HepG2 (cell line): ENCODE results near the gene ATN1. TPM values are rescaled to one million over a fixed set of nuclear protein-coding genes. Genes with fewer than 3 reads are reported as not detected.

Source experiments
- E2F5 ChIP-seq: sonication (generic); formaldehyde crosslinking; conservative IDR thresholded peaks from 2 replicates; pipeline ENCODE4 v1.4.0; 2020; ENCODE audit warnings: missing genetic modification reagents
- EP300 ChIP-seq, 3 experiments: sonication (generic) in 1 of 3; formaldehyde crosslinking in 1 of 3; IDR thresholded peaks; 2 replicates each; pipeline versions ENCODE4 v1.5.1 to v1.6.1; 2011 to 2020; ENCODE audit warnings: low read depth in 2 of 3, low read length in 2 of 3, borderline replicate concordance in 1 of 3, improper control_type of control experiment in 1 of 3, mild to moderate bottlenecking in 1 of 3, missing genetic modification reagents in 1 of 3, moderate library complexity in 1 of 3
- GABPB1 ChIP-seq: IDR thresholded peaks from 2 replicates; pipeline ENCODE4 v1.6.1; 2016; ENCODE audit warnings: mild to moderate bottlenecking, missing genetic modification reagents, moderate library complexity, missing compliant biosample characterization
- HDAC2 ChIP-seq: sonication (generic); formaldehyde crosslinking; IDR thresholded peaks from 2 replicates; pipeline ENCODE4 v1.4.0; 2020; ENCODE audit warnings: missing genetic modification reagents
- HMG20B ChIP-seq: conservative IDR thresholded peaks from 2 replicates; pipeline ENCODE4 v1.6.1; 2016; ENCODE audit warnings: missing genetic modification reagents, missing compliant biosample characterization
- HNRNPK ChIP-seq: fragments of 200-400 bp; formaldehyde crosslinking; IDR thresholded peaks from 2 replicates; pipeline ENCODE4 v1.6.1; 2018; ENCODE audit warnings: low read length, low read depth, moderate library complexity, mild to moderate bottlenecking; ENCODE audit not compliant: poor library complexity, severe bottlenecking
- HOXA3 ChIP-seq: sonication (generic); formaldehyde crosslinking; IDR thresholded peaks from 2 replicates; pipeline ENCODE4 v1.5.0; 2020; ENCODE audit warnings: missing genetic modification reagents
- IRF1 ChIP-seq: sonication (generic); formaldehyde crosslinking; IDR thresholded peaks from 2 replicates; pipeline ENCODE4 v1.4.0; 2020; ENCODE audit warnings: low read depth, mild to moderate bottlenecking, missing genetic modification reagents
- KDM1A ChIP-seq: IDR thresholded peaks from 2 replicates; pipeline ENCODE4 v1.6.1; 2016; ENCODE audit warnings: missing compliant biosample characterization
- KDM6A ChIP-seq: IDR thresholded peaks from 2 replicates; pipeline ENCODE4 v1.6.1; 2016; ENCODE audit warnings: low read depth
- MAX ChIP-seq: IDR thresholded peaks from 2 replicates; pipeline ENCODE4 v1.6.1; 2012; ENCODE audit warnings: inconsistent platforms
- NFIB ChIP-seq: sonication (generic); formaldehyde crosslinking; IDR thresholded peaks from 2 replicates; pipeline ENCODE4 v1.9.0; 2021; ENCODE audit warnings: missing genetic modification reagents, mild to moderate bottlenecking, borderline replicate concordance
- PAF1 ChIP-seq: IDR thresholded peaks from 2 replicates; pipeline ENCODE4 v1.6.1; 2016; ENCODE audit warnings: missing genetic modification reagents, missing compliant biosample characterization
- PITX1 ChIP-seq: sonication (generic); formaldehyde crosslinking; IDR thresholded peaks from 2 replicates; pipeline ENCODE4 v1.5.1; 2020; ENCODE audit warnings: mild to moderate bottlenecking, missing genetic modification reagents
- RFX3 ChIP-seq: IDR thresholded peaks from 2 replicates; pipeline ENCODE4 v1.6.1; 2016; ENCODE audit warnings: missing biosample characterization, missing genetic modification reagents
- RORA ChIP-seq: sonication (generic); formaldehyde crosslinking; IDR thresholded peaks from 2 replicates; pipeline ENCODE4 v1.5.0; 2020; ENCODE audit warnings: mild to moderate bottlenecking, missing genetic modification reagents, moderate library complexity
- SAFB2 ChIP-seq: sonication (generic); formaldehyde crosslinking; IDR thresholded peaks from 2 replicates; pipeline ENCODE4 v1.5.1; 2020; ENCODE audit warnings: missing genetic modification reagents, low read depth, mild to moderate bottlenecking, borderline replicate concordance
- TFDP2 ChIP-seq: sonication (generic); formaldehyde crosslinking; IDR thresholded peaks from 2 replicates; pipeline ENCODE4 v1.4.0; 2020; ENCODE audit warnings: missing genetic modification reagents
- THYN1 ChIP-seq: sonication (generic); formaldehyde crosslinking; IDR thresholded peaks from 2 replicates; pipeline ENCODE4 v1.8.1; 2023; ENCODE audit warnings: low read depth, mild to moderate bottlenecking, moderate library complexity, missing genetic modification reagents, borderline replicate concordance
- ZGPAT ChIP-seq: IDR thresholded peaks from 2 replicates; pipeline ENCODE4 v1.6.1; 2016; ENCODE audit warnings: mild to moderate bottlenecking
- ZIK1 ChIP-seq: sonication (generic); formaldehyde crosslinking; IDR thresholded peaks from 2 replicates; pipeline ENCODE4 v1.5.0; 2020; ENCODE audit warnings: mild to moderate bottlenecking, low read depth, missing genetic modification reagents, borderline replicate concordance
- ZNF10 ChIP-seq: sonication (generic); formaldehyde crosslinking; IDR thresholded peaks from 2 replicates; pipeline ENCODE4 v1.4.0; 2020; ENCODE audit warnings: mild to moderate bottlenecking, low read depth, missing genetic modification reagents, borderline replicate concordance
- ZNF530 ChIP-seq: sonication (generic); formaldehyde crosslinking; IDR thresholded peaks from 2 replicates; pipeline ENCODE4 v1.5.0; 2020; ENCODE audit warnings: low read depth, mild to moderate bottlenecking, missing genetic modification reagents
- ZNF563 ChIP-seq: sonication (generic); formaldehyde crosslinking; IDR thresholded peaks from 2 replicates; pipeline ENCODE4 v1.8.0; 2022; ENCODE audit warnings: mild to moderate bottlenecking, moderate library complexity, missing genetic modification reagents
- ZNF589 ChIP-seq: sonication (generic); formaldehyde crosslinking; conservative IDR thresholded peaks from 2 replicates; pipeline ENCODE4 v1.8.0; 2022; ENCODE audit warnings: mild to moderate bottlenecking, moderate library complexity, missing genetic modification reagents
- ZNF776 ChIP-seq: sonication (generic); formaldehyde crosslinking; IDR thresholded peaks from 2 replicates; pipeline ENCODE4 v1.4.0; 2020; ENCODE audit warnings: mild to moderate bottlenecking, missing genetic modification reagents
- polyA plus RNA-seq, 8 experiments: library from polyadenylated mRNA; depleted of rRNA in 3 of 8; stranded (reverse) in 7 of 8; unstranded in 1 of 8; fragments of >200 nt; fragmentation: Illumina TruSeq in 4 of 8; extraction: Trizol in 4 of 8; gene quantifications; 2 replicates each; pipeline versions ENCODE4 v1.2.1 to v1.2.3, GENCODE V29; 2011 to 2016; ENCODE audit warnings: low read depth in 4 of 8, missing spikeins in 1 of 8, mixed read lengths in 1 of 8; ENCODE audit not compliant: insufficient read depth in 1 of 8
- total RNA-seq, 5 experiments: library from RNA; depleted of rRNA; stranded (reverse); fragments of >200 nt; fragmentation: Illumina TruSeq; extraction: Trizol; gene quantifications; 2 replicates each; pipeline ENCODE4 v1.2.3, GENCODE V29; 2016; ENCODE audit warnings: low read depth in 1 of 5

Gene ATN1
- total and polyA plus RNA-seq, 2 of the 13 experiments (the other 11 are each of a cell fraction or from before 2014, with no cell fraction given) = 2.1 to 8.6 TPM

- TF ChIP-seq RORA (CRISPR knock-in tag) = no peak
- no peak for TF ChIP-seq IRF1 (CRISPR knock-in tag)
- 0 out of 2 replicates have a peak, but pooled peaks have one; percentile 13 for TF ChIP-seq HMG20B (CRISPR knock-in tag)
- TF ChIP-seq ZGPAT (CRISPR knock-in tag) = no peak; the same call in 1 of the 2 replicates
- no peak for TF ChIP-seq PAF1 (CRISPR knock-in tag)
- TF ChIP-seq ZNF530 (CRISPR knock-in tag) = no peak
- peak; percentile 25; the same call in 1 of the 2 replicates for TF ChIP-seq ZNF563
- TF ChIP-seq HDAC2 (CRISPR knock-in tag) = 0 out of 2 replicates have a peak, but pooled peaks have one; percentile 3
- TF ChIP-seq SAFB2 (CRISPR knock-in tag) = no peak
- no peak for TF ChIP-seq EP300 (IDR thresholded peaks at IDR 0.05; ENCODE audit: low read depth in 2 of 2, low read length in 2 of 2)
- no peak for TF ChIP-seq EP300 (CRISPR knock-in tag; IDR thresholded peaks at IDR 0.05; ENCODE audit: borderline replicate concordance)
- TF ChIP-seq ZNF776 (CRISPR knock-in tag) = no peak; the same call in 1 of the 2 replicates
- peak; percentile 48; the same call in 1 of the 2 replicates for TF ChIP-seq GABPB1 (CRISPR knock-in tag)
- no peak for TF ChIP-seq RFX3 (CRISPR knock-in tag)
- TF ChIP-seq ZNF10 (CRISPR knock-in tag) = no peak
- no peak for TF ChIP-seq E2F5 (CRISPR knock-in tag)
- no peak for TF ChIP-seq HOXA3 (CRISPR knock-in tag)
- peak; percentile 99 for TF ChIP-seq HNRNPK
- TF ChIP-seq THYN1 (CRISPR knock-in tag) = 0 out of 2 replicates have a peak, but pooled peaks have one; percentile 52
- TF ChIP-seq MAX = 0 out of 2 replicates have a peak, but pooled peaks have one; percentile 53
- peak; percentile 47; the same call in 1 of the 2 replicates for TF ChIP-seq TFDP2 (CRISPR knock-in tag)
- no peak for TF ChIP-seq KDM1A (CRISPR knock-in tag)
- no peak for TF ChIP-seq ZIK1 (CRISPR knock-in tag)
- TF ChIP-seq NFIB = no peak
- TF ChIP-seq PITX1 (CRISPR knock-in tag) = no peak
- 0 out of 2 replicates have a peak, but pooled peaks have one; percentile 11 for TF ChIP-seq ZNF589
- TF ChIP-seq KDM6A = no peak
These were observed 13.4 kb upstream of the ATN1 start, which contains the start of gene ENO2 (continued) for GRCh38 chr12:6914246-6914946.
